Measurements from ENCODE around the gene GALNT9.
A peak's percentile ranks its signal among the peaks of the same experiment; 100 is the strongest.

The GALNT9 gene

DNA sequence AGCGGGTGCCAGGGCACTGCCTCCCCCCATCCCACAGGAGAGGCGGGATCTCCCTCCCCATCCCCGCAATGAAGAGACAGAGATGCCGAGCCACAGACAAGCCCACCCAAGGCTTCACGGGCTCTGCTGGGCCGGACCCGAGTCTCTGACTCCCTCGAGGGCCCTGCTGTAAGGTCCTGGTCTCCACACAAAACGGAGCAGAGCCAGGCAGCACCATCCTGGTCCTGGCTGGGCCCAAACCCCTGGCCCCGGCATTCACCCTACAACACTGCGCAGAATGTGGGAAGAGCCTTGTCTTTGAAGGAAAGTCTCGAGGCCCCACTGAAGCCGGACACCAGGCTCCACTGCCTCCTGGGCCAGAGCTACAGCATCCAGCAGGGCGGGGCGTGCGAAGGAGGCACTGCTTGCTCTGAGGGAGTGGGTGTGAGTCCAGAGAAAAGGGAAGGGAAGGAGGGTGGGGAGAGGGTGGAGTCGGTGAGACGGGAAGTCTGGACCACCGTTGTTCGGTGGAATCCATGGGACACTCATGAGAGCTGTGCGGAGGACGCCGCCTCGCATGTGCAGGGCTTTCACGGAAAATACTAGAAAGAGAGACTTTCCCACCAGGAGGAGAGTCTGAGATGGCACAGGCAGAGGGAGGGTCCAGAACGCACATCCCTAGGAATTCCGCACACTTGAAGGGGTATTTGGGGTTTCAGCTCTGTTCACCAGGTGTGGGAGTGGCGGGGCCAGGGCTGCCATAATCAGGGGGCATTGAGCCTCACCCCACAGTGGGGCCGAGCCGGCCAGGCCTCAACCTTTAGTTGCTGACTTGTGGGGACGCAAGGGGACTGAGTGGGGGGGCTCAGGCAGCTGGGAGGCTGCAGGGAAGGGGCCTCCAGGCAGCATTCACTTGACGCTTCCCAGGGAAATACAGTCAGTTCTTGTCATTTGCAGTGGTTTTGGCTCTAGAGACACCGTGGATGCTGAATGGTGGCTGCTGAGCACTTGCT, 36.8 kb downstream of the GALNT9 start:
- no peak for DNase-seq

DNA sequence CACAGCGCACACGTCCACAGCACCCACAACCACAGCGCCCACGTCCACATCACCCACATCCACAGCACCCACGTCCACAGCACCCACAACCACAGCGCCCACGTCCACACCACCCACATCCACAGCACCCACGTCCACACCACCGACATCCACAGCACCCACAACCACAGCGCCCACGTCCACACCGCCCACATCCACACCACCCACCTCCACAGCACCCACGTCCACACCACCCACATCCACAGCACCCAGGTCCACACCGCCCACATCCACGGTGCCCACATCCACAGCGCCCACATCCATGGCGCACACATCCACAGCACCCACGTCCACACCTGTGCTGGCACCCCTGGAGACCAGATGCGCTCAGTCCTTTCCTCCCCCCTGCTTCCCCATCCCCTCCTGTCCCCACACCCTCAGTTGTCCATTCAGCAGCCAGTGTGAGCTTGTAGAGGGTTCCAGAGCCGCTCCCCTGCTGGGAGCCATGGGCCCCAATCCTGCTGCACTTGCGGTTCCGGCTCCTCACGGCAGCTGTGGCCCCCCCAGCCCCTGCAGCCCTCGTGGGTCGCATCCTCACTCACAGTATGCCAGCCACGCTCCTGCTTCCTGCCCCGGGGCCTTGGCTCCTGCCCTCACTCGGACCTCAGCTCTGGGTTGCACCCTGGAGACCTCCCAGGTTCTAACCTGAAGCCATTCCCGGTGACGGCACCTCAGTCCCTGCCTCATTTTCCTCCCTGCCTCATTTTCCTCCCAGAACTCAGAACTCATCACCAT, 37.8 kb downstream of the GALNT9 start:
- DNase-seq = no peak

GRCh38 chr12:132290203-132290540, 39.2 kb downstream of the GALNT9 start:
- no peak for DNase-seq

DNA sequence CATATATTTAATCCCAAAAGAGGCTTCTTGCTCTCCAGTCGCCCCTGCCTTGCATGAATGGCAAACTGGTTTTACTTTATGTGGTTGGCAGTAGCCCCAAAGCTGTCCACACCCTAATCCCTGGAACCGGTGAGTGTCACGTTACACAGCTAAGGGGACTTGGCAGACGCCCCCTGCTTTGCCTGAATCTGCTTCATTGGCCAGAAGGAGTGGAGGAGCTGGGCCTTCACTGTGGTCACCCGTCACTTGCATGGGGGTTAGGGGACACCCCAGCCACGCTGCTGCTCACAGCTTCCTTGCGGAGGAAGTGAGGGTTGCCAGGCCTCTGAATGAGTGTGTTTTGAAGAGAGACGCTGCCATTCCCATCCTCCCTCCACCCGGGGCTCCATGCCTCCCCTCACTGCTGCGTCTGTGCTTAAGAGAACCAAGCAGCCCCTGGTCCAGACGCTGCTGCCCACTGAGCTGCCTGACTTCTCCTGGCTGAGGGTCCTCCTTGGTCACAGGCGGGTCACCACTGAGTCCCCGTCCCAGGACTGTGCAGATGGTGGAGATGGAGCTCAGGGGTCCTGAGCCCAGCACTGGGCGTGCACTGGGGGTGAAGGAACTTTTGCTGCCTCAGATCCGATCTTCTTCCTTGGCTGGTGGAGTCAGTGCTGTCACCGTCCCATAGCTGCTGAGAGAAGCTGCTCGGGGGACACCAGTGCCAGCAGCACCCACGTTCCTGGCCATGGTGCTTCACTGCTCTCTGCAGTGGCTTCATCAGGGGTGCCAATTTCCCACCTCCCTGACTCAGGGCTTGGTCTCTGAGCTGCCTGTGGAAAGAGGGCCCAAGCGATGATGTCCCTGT, 39.8 kb downstream of the GALNT9 start:
- DNase-seq = no peak

GRCh38 chr12:132288516-132289215, 40.7 kb downstream of the GALNT9 start:
- DNase-seq = no peak

DNA sequence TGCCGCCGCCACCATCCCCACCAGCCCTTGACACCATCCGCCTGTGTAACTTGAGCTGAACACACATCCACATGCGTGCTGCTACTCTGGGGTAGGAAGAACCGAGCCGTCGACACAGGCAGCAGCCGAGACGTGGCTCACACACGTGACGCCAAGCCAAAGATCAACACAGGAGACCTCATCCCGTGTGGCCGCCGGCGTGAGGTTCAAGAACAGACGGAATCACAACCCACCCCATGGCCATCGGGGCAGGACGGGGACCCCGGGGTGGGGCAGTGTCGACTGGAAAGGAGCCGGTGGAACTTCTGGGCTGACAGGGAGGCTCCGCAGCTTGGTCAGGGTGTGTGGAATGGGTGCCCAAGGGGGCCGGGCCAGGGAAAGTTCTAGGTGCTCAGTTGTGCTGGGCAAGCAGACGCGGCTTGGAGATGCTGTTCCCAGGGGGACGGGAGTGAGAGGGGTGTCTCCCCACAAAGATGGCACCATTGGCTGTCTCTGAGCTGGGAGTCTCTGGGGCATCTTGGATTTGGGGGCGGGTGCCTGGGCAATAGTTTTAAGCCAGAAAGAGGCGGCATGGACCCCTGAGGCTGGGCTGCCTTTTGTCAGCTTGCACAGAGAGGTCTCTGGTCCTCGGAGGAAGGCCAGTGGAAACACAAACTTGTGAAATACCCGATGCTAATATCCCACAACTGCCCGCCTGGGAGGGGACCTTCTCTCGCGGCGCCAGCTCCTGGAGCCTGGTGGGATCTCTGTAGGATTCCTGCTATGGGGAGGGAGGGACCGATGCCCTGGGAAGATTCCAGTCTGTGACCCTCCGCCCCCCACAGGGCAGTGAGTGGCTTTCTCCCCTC, 41.8 kb downstream of the GALNT9 start:
- no peak for DNase-seq

DNA sequence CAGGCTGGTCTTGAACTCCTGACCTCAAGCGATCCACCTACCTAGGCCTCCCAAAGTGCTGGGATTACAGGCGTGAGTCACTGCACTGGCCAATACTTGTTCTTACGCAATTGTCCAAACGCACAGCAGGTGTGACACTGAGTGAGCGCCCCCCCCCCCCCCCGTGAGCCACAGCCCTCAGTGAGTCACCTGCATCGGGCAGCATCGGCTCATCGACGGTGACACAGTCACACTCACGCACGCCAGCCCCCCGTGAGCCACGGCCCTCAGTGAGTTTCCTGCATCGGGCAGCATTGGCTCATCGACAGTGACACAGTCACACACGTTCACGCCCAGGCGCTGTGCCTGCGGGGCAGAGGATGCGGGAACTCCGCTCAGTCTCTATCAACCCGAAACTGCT, 42.5 kb downstream of the GALNT9 start:
- DNase-seq = no peak

- no peak for DNase-seq
Measured at GRCh38 chr12:132285991-132286681, 43.3 kb downstream of the GALNT9 start.

DNA sequence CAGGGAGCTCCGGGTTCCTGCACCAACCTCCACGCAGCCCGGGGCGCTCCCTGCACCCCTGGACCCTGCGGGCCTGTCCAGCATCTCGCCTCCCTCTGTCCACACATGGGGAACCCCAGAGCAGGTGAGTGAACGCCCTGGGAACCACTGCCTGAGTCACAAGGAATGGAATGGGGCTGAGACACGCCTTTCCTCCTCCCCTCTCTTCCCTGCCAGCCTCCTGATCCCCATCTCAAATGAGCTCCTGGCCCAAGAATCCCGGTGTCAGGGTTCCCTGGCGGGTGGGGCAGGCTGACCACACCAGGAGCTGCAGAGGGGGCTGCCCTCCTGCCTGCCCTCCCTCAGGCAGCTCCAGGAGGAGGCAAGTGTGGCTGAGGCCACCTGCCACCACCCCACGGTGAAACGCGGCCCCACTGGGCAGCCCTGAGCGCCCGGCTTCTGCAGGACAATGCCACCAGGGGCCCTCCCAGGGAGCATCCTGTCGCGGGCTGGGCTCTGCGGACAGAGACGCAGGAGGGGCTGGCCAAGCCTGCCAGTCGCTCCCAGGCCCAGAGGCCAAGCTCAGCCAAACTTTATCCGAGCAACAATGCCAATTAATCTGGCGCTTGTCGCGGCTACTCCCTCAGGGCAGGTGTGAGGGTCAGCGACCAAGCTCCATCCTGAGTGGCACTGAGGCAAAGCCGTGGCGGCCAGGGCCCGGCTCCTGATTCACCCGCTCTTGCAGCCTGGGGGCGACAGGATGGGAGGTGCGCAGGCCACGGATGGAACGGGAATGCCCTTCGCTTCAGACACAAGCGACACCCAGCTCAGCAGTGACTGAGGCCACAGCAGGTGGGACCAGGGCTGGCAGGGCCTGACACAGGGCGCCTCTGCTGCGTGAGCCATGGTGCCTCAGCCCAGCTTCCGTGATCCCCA, 44.3 kb downstream of the GALNT9 start:
- no peak for DNase-seq

DNA sequence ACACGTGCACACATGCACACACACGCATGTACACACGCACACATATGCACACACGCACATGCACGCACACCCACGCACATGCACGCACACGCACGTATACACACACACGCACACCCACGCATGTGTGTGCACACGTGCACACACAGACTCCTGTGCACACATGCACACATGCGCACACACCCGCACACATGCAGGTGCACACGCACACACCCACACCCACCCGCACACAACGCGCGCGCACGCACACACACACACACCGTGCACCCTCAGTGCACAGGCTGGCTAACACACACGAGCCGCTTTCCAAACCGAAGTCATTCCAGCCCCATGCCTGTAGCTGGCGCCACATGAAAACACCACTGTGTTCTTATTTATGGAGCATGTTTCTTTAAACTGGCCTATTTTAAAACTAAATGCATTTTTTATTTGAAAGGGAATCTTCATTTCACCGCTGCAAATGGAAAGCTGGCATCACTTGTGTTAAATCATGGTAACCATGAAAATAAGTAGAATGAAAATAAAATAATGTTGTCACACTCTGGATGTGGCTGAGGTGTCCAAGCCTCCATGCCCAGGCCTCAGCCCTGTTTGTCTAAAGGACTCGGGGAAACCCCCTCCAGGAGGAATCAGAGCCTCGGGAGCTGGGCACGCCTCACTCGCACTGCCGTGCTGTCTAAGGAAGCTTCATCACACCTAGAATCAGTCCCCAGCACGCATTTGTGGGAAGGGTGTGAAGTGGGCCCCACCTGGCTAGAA, 45.1 kb downstream of the GALNT9 start:
- no peak for DNase-seq

- peak in 1 of 5 experiments; percentile 9 for DNase-seq
Measured at GRCh38 chr12:132282950-132283771, 46.2 kb downstream of the GALNT9 start.

DNA sequence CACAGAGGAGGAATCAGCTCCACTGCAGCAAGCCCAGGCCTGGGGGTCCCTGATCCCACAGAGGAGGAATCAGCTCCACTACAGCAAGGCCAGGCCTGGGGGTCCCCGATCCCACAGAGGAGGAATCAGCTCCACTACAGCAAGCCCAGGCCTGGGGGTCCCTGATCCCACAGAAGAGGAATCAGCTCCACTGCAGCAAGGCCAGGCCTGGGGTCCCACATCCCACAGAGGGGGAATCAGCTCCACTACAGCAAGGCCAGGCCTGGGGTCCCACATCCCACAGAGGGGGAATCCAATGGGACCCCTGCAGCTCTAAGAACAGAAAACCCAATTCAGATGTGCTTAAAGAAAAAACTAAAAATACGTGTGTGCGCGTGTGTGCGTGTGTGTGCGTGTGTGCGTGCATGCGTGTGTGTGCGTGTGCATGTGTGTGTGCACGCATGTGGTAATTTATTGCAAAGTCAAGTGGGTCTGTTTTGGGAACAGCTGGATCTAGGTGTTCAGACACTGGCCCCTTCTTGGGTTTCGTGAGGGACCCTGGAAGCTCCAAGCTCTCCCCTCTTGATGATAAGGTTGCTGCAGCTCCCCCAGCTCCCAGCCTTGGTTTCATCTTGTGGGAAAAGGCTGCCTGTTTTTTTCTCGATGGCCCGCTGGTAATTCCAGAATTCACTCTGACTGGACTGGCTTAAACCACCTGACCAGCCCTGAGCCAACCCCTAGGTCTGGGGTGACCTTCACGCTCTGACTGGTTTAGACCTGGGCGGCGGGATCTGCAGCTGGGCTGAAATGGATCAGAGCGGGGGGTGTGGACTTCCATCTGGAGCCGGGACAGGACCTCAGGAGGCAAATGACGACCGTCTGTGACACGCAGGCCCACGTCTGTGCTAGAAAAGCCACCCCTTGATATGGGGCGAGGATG, 47.1 kb downstream of the GALNT9 start:
- DNase-seq = no peak

GRCh38 chr12:132281038-132281437, 48.4 kb downstream of the GALNT9 start:
- DNase-seq = no peak

GRCh38 chr12:132280406-132280805, 49.0 kb downstream of the GALNT9 start:
- no peak for DNase-seq

DNA sequence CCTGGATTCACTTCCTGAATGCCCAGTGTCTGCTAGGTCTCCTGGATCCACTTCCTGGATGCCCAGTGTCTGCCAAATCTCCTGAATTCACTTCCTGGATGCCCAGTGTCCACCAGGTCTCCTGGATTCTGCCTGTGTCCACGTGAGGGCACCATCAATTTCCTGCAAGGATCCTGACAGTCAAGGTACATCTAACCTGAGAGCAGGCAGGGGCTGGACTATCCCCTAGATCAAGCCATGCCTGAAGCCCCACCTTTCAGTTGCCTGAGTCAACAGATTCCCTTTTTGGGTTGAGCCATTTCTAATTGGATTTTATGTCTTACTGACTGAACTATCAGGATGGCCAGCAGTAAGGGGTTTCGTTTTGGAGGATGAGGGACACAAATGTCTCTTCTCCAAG, 49.5 kb downstream of the GALNT9 start:
- DNase-seq = no peak

DNA sequence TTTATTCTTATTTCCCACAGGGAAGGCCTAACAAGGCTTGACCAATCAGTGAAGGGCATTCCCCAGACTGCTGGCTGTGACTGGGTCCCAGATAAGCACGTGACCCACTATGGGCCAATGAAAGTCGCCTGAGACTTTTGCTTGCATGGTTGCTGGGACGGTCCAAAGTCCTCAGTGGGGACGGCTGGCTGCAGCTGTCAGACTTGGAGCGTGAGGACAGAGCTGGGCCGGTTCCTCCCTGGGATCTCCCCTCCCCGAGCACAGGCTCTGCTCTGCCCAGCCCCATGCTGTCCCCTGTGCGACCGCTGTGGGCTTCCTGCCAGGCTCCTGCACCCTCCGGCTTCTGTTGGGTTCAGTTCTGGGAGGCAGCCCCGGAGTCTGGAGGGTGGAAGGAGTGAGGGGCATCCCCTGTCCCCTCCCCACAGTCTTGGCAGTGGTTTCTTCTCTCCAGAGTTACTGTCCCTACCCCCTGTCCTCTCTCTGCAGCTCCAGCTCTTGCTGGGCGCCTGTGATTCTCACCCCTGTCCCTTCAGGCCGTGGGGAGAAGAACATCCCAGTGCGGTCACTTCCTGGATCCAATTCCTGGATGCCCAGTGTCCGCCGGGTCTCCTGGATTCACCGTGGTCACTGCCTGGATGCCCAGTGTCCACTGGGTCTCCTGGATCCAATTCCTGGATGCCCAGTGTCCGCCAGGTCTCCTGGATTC, 50.1 kb downstream of the GALNT9 start:
- DNase-seq = no peak
